ENCODE data around the gene SERPINA5. TPM values are rescaled to one million over a fixed set of nuclear protein-coding genes. Genes with fewer than 3 reads are reported as not detected.

SERPINA5 gene, protein sequence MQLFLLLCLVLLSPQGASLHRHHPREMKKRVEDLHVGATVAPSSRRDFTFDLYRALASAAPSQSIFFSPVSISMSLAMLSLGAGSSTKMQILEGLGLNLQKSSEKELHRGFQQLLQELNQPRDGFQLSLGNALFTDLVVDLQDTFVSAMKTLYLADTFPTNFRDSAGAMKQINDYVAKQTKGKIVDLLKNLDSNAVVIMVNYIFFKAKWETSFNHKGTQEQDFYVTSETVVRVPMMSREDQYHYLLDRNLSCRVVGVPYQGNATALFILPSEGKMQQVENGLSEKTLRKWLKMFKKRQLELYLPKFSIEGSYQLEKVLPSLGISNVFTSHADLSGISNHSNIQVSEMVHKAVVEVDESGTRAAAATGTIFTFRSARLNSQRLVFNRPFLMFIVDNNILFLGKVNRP
- not detected in 2 replicates for total RNA-seq (2014; rRNA removed; shearing (Covaris generic); ENCODE audit: low replicate concordance)

GRCh38 chr14:94581127-94581999 lies at the start of gene SERPINA5:
Gene SERPINA5, plus strand, starts transcription at chr14:94581426. Its CDS starts 5,937 bp downstream, at chr14:94587363.
- Histone ChIP-seq H3K27me3 (ENCODE audit: low read length) (0 out of 2 replicates have a peak, but pooled peaks cover 3% of the 10 kb centered on the region), H3K9me2 (replicated peaks; ENCODE audit: insufficient read depth, low read length) (no peaks in the 10 kb centered on the region), H4K20me1 (ENCODE audit: insufficient read depth, low read depth, low read length) (no peaks in the 10 kb centered on the region), H3K4me2 (ENCODE audit: low read depth, low read length, poor library complexity, severe bottlenecking) (no peak within 1 kb of the TSS), H3K9ac (ENCODE audit: low read length) (no peak within 1 kb of the TSS), H3K36me3 (ENCODE audit: insufficient read depth, low read length) (no peaks in the 10 kb centered on the region), H3K27ac (ENCODE audit: low read length) (no peak within 1 kb of the TSS), H2AFZ (ENCODE audit: low read length) (no peak within 1 kb of the TSS), H3K9me3 (ENCODE audit: low read length) (no peaks in the 10 kb centered on the region), H3K4me1 (ENCODE audit: low read length) (no peaks in the 10 kb centered on the region), H3K4me3 (ENCODE audit: low read length) (no peak within 1 kb of the TSS), H3K79me2 (ENCODE audit: low read length) (no peaks in the 10 kb centered on the region)
- DNase-seq, result no peak

DNA sequence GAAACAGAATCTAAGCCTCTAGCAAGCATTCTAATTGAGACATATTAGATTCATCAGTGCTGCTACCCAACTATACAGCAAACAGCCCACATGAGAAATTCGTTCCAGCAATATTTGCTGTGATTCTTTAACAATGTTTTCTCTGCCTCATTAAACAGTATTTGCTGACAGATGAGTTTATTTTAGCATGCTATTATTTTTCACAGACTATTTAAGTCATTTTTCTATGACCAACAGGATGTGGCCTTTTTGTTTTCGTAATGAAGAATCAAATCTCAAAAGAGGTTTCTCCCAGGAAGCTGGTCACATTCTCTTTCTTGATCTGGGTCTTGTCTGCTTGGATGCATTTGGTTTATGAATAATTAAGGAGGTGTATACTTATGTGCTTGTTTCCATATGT lies 48.8 kb upstream of the SERPINA5 start:
- no peaks in the 10 kb centered on the region for H3K36me3 ChIP-seq (ENCODE audit: insufficient read depth, low read length)
- DNase-seq, result no peak
- H3K27ac ChIP-seq (ENCODE audit: low read length), result no peak overlapping the region
- H3K4me2 ChIP-seq (ENCODE audit: low read depth, low read length, poor library complexity, severe bottlenecking), result no peak overlapping the region
- H3K9me3 ChIP-seq (ENCODE audit: low read length), result no peaks in the 10 kb centered on the region
- no peaks in the 10 kb centered on the region for H3K9me2 ChIP-seq (replicated peaks; ENCODE audit: insufficient read depth, low read length)
- no peaks in the 10 kb centered on the region; the same call in 1 of the 2 replicates for H3K27me3 ChIP-seq (ENCODE audit: low read length)
- H4K20me1 ChIP-seq (ENCODE audit: insufficient read depth, low read depth, low read length), result no peaks in the 10 kb centered on the region
- H2AFZ ChIP-seq (ENCODE audit: low read length), result no peak overlapping the region
- no peak overlapping the region for H3K9ac ChIP-seq (ENCODE audit: low read length)
- H3K4me3 ChIP-seq (ENCODE audit: low read length), result no peak overlapping the region
- peaks cover 5% of the 10 kb centered on the region for H3K4me1 ChIP-seq (ENCODE audit: low read length)
- no peaks in the 10 kb centered on the region for H3K79me2 ChIP-seq (ENCODE audit: low read length)

- no peak overlapping the region for H3K4me2 ChIP-seq (ENCODE audit: low read depth, low read length, poor library complexity, severe bottlenecking)
- H3K9ac ChIP-seq (ENCODE audit: low read length), result no peak overlapping the region
- DNase-seq, result peak; percentile 60
- no peak overlapping the region for H3K4me3 ChIP-seq (ENCODE audit: low read length)
- H3K9me2 ChIP-seq (replicated peaks; ENCODE audit: insufficient read depth, low read length), result no peaks in the 10 kb centered on the region
- H3K27ac ChIP-seq (ENCODE audit: low read length), result no peak overlapping the region
- no peaks in the 10 kb centered on the region for H4K20me1 ChIP-seq (ENCODE audit: insufficient read depth, low read depth, low read length)
- peaks cover 6% of the 10 kb centered on the region for H3K4me1 ChIP-seq (ENCODE audit: low read length)
- no peaks in the 10 kb centered on the region for H3K36me3 ChIP-seq (ENCODE audit: insufficient read depth, low read length)
- H3K27me3 ChIP-seq (ENCODE audit: low read length), result no peaks in the 10 kb centered on the region; the same call in 1 of the 2 replicates
- H3K79me2 ChIP-seq (ENCODE audit: low read length), result no peaks in the 10 kb centered on the region
- H3K9me3 ChIP-seq (ENCODE audit: low read length), result no peaks in the 10 kb centered on the region
- no peak overlapping the region for H2AFZ ChIP-seq (ENCODE audit: low read length)
Measured at GRCh38 chr14:94535506-94535905, 45.7 kb upstream of the SERPINA5 start.

GRCh38 chr14:94536836-94537235 lies 44.4 kb upstream of the SERPINA5 start:
- no peak overlapping the region for H3K4me2 ChIP-seq (ENCODE audit: low read depth, low read length, poor library complexity, severe bottlenecking)
- DNase-seq, result peak; percentile 93
- H4K20me1 ChIP-seq (ENCODE audit: insufficient read depth, low read depth, low read length), result no peaks in the 10 kb centered on the region
- H3K4me3 ChIP-seq (ENCODE audit: low read length), result no peak overlapping the region
- no peaks in the 10 kb centered on the region for H3K79me2 ChIP-seq (ENCODE audit: low read length)
- peak overlapping the region; percentile 54; the same call in 1 of the 2 replicates for H2AFZ ChIP-seq (ENCODE audit: low read length)
- H3K27me3 ChIP-seq (ENCODE audit: low read length), result no peaks in the 10 kb centered on the region
- no peaks in the 10 kb centered on the region for H3K36me3 ChIP-seq (ENCODE audit: insufficient read depth, low read length)
- no peak overlapping the region for H3K9ac ChIP-seq (ENCODE audit: low read length)
- no peaks in the 10 kb centered on the region for H3K9me3 ChIP-seq (ENCODE audit: low read length)
- peaks cover 6% of the 10 kb centered on the region for H3K4me1 ChIP-seq (ENCODE audit: low read length)
- H3K9me2 ChIP-seq (replicated peaks; ENCODE audit: insufficient read depth, low read length), result no peaks in the 10 kb centered on the region
- H3K27ac ChIP-seq (ENCODE audit: low read length), result no peak overlapping the region

GRCh38 chr14:94538070-94538740 lies 43.0 kb upstream of the SERPINA5 start:
- H3K9ac ChIP-seq (ENCODE audit: low read length), result no peak overlapping the region
- H3K9me2 ChIP-seq (replicated peaks; ENCODE audit: insufficient read depth, low read length), result no peaks in the 10 kb centered on the region
- no peaks in the 10 kb centered on the region for H4K20me1 ChIP-seq (ENCODE audit: insufficient read depth, low read depth, low read length)
- no peaks in the 10 kb centered on the region for H3K27me3 ChIP-seq (ENCODE audit: low read length)
- no peaks in the 10 kb centered on the region for H3K36me3 ChIP-seq (ENCODE audit: insufficient read depth, low read length)
- DNase-seq, result no peak
- no peak overlapping the region for H3K4me2 ChIP-seq (ENCODE audit: low read depth, low read length, poor library complexity, severe bottlenecking)
- no peak overlapping the region for H3K27ac ChIP-seq (ENCODE audit: low read length)
- no peaks in the 10 kb centered on the region for H3K9me3 ChIP-seq (ENCODE audit: low read length)
- H2AFZ ChIP-seq (ENCODE audit: low read length), result no peak overlapping the region
- H3K4me1 ChIP-seq (ENCODE audit: low read length), result peaks cover 6% of the 10 kb centered on the region
- H3K4me3 ChIP-seq (ENCODE audit: low read length), result no peak overlapping the region
- H3K79me2 ChIP-seq (ENCODE audit: low read length), result no peaks in the 10 kb centered on the region

DNA sequence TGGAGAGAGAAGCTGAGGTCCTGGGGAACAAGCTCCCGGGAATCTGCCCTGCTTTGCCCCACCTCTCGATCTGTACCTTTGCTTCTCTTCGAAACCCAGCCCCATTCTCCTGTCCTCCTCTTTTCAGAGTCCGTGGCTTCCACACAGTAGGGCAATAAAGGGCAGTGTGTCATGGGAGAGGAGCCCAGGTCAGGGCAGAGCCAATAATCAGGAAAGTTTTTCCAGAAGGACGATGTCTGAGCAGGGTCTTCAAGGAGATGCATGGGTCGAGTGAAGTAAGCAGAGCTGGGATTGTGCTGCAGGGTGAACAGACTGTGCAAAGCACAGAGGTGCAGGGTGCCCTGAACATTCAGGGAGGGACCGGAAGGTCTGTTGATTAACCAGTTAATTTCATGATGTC lies 42.0 kb upstream of the SERPINA5 start:
- H3K27me3 ChIP-seq (ENCODE audit: low read length), result no peaks in the 10 kb centered on the region
- H3K4me1 ChIP-seq (ENCODE audit: low read length), result peaks cover 6% of the 10 kb centered on the region
- no peaks in the 10 kb centered on the region for H3K9me2 ChIP-seq (replicated peaks; ENCODE audit: insufficient read depth, low read length)
- H3K27ac ChIP-seq (ENCODE audit: low read length), result no peak overlapping the region
- no peaks in the 10 kb centered on the region for H3K79me2 ChIP-seq (ENCODE audit: low read length)
- H2AFZ ChIP-seq (ENCODE audit: low read length), result no peak overlapping the region
- no peak for DNase-seq
- no peaks in the 10 kb centered on the region for H4K20me1 ChIP-seq (ENCODE audit: insufficient read depth, low read depth, low read length)
- H3K9me3 ChIP-seq (ENCODE audit: low read length), result no peaks in the 10 kb centered on the region
- no peak overlapping the region for H3K9ac ChIP-seq (ENCODE audit: low read length)
- no peak overlapping the region for H3K4me2 ChIP-seq (ENCODE audit: low read depth, low read length, poor library complexity, severe bottlenecking)
- H3K36me3 ChIP-seq (ENCODE audit: insufficient read depth, low read length), result no peaks in the 10 kb centered on the region
- H3K4me3 ChIP-seq (ENCODE audit: low read length), result no peak overlapping the region

GRCh38 chr14:94540031-94540794 lies 41.0 kb upstream of the SERPINA5 start:
- no peak overlapping the region for H3K9ac ChIP-seq (ENCODE audit: low read length)
- DNase-seq, result no peak
- H2AFZ ChIP-seq (ENCODE audit: low read length), result no peak overlapping the region
- no peaks in the 10 kb centered on the region for H3K36me3 ChIP-seq (ENCODE audit: insufficient read depth, low read length)
- H3K4me2 ChIP-seq (ENCODE audit: low read depth, low read length, poor library complexity, severe bottlenecking), result no peak overlapping the region
- no peak overlapping the region for H3K27ac ChIP-seq (ENCODE audit: low read length)
- H4K20me1 ChIP-seq (ENCODE audit: insufficient read depth, low read depth, low read length), result no peaks in the 10 kb centered on the region
- H3K4me3 ChIP-seq (ENCODE audit: low read length), result no peak overlapping the region
- H3K27me3 ChIP-seq (ENCODE audit: low read length), result no peaks in the 10 kb centered on the region
- no peaks in the 10 kb centered on the region for H3K9me2 ChIP-seq (replicated peaks; ENCODE audit: insufficient read depth, low read length)
- H3K79me2 ChIP-seq (ENCODE audit: low read length), result no peaks in the 10 kb centered on the region
- H3K9me3 ChIP-seq (ENCODE audit: low read length), result no peaks in the 10 kb centered on the region
- peaks cover 6% of the 10 kb centered on the region for H3K4me1 ChIP-seq (ENCODE audit: low read length)

Data from Karpas-422 (cell line).